ENCODE results near the gene CD7.

DNA sequence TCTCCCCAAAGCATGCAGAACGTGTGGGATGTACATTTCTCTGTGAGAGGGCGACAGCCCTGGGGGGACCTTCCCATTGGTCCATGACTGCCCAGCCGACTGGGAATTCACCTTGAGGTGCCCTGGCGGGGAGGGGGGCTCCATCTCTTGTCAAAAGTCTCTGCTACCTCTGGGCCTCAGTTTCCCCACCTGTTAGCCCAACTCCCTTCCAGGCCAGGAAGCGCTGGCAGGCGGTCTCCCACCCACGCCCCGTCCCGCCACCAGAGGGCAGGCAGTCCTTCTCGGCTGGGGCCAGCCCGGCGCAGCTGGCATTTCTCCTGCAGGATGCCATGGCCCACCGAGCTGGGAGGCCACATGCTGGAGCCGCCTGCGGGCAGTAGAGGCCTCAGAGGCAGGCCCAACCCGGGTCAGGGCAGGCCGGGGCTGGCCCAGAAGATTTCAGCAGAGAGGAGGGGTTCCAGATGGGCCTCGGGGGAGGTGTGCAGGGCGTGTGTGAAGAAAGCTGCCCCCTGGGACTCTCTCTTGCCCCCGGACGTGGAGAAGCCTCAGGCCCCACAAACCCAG, 16.6 kb downstream of the CD7 start:
- peak; percentile 66 for TF ChIP-seq RAD21 (IDR thresholded peaks at IDR 0.05; ENCODE audit: low read depth)
- no peak for TF ChIP-seq EP300 (IDR thresholded peaks at IDR 0.05; ENCODE audit: borderline replicate concordance)
- TF ChIP-seq, protein P1, sequence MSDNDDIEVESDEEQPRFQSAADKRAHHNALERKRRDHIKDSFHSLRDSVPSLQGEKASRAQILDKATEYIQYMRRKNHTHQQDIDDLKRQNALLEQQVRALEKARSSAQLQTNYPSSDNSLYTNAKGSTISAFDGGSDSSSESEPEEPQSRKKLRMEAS (IDR thresholded peaks at IDR 0.05): no peak
- no peak for TF ChIP-seq TAF1 (IDR thresholded peaks at IDR 0.05; ENCODE audit: low read depth)
- no peak for TF ChIP-seq YY1 (IDR thresholded peaks at IDR 0.05; ENCODE audit: low read depth)
- TF ChIP-seq CEBPB (IDR thresholded peaks at IDR 0.05): no peak
- no peak for TF ChIP-seq NFIC (IDR thresholded peaks at IDR 0.05)
- TF ChIP-seq ZBTB7A (IDR thresholded peaks at IDR 0.05; ENCODE audit: low read depth): no peak
- no peak for TF ChIP-seq CREB1 (IDR thresholded peaks at IDR 0.05; ENCODE audit: low read depth)
- TF ChIP-seq TEAD4 (IDR thresholded peaks at IDR 0.05): no peak
- TF ChIP-seq FOXM1 (IDR thresholded peaks at IDR 0.05; ENCODE audit: borderline replicate concordance, low read depth): no peak
- no peak for TF ChIP-seq EGR1 (IDR thresholded peaks at IDR 0.05)
- TF ChIP-seq, protein P2, sequence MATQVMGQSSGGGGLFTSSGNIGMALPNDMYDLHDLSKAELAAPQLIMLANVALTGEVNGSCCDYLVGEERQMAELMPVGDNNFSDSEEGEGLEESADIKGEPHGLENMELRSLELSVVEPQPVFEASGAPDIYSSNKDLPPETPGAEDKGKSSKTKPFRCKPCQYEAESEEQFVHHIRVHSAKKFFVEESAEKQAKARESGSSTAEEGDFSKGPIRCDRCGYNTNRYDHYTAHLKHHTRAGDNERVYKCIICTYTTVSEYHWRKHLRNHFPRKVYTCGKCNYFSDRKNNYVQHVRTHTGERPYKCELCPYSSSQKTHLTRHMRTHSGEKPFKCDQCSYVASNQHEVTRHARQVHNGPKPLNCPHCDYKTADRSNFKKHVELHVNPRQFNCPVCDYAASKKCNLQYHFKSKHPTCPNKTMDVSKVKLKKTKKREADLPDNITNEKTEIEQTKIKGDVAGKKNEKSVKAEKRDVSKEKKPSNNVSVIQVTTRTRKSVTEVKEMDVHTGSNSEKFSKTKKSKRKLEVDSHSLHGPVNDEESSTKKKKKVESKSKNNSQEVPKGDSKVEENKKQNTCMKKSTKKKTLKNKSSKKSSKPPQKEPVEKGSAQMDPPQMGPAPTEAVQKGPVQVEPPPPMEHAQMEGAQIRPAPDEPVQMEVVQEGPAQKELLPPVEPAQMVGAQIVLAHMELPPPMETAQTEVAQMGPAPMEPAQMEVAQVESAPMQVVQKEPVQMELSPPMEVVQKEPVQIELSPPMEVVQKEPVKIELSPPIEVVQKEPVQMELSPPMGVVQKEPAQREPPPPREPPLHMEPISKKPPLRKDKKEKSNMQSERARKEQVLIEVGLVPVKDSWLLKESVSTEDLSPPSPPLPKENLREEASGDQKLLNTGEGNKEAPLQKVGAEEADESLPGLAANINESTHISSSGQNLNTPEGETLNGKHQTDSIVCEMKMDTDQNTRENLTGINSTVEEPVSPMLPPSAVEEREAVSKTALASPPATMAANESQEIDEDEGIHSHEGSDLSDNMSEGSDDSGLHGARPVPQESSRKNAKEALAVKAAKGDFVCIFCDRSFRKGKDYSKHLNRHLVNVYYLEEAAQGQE (IDR thresholded peaks at IDR 0.05; ENCODE audit: low read depth): no peak
- TF ChIP-seq, protein P3, sequence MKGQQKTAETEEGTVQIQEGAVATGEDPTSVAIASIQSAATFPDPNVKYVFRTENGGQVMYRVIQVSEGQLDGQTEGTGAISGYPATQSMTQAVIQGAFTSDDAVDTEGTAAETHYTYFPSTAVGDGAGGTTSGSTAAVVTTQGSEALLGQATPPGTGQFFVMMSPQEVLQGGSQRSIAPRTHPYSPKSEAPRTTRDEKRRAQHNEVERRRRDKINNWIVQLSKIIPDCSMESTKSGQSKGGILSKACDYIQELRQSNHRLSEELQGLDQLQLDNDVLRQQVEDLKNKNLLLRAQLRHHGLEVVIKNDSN (IDR thresholded peaks at IDR 0.05): no peak

Measured in Ishikawa (cell line).